ENCODE measurements around the gene MSI2.

MSI2 gene

GRCh38 chr17:57718878-57719277, 462.6 kb downstream of the MSI2 start:
- DNase-seq (ENCODE audit: low read depth in 2 of 2) = no peak

GRCh38 chr17:57720386-57721035, 464.2 kb downstream of the MSI2 start:
- DNase-seq (ENCODE audit: low read depth in 2 of 2) = no peak

GRCh38 chr17:57721967-57722703, 465.8 kb downstream of the MSI2 start:
- DNase-seq (ENCODE audit: low read depth in 2 of 2) = no peak

GRCh38 chr17:57722704-57723043, 466.4 kb downstream of the MSI2 start:
- DNase-seq (ENCODE audit: low read depth in 2 of 2) = no peak

GRCh38 chr17:57723427-57724025, 467.2 kb downstream of the MSI2 start:
- no peak for DNase-seq (ENCODE audit: low read depth in 2 of 2)

GRCh38 chr17:57724026-57724728, 467.9 kb downstream of the MSI2 start:
- no peak for DNase-seq (ENCODE audit: low read depth in 2 of 2)

GRCh38 chr17:57724729-57725125, 468.4 kb downstream of the MSI2 start:
- DNase-seq (ENCODE audit: low read depth in 2 of 2) = no peak

GRCh38 chr17:57726213-57726790, 470.0 kb downstream of the MSI2 start:
- DNase-seq (ENCODE audit: low read depth in 2 of 2) = no peak

GRCh38 chr17:57726838-57727237, 470.5 kb downstream of the MSI2 start:
- DNase-seq (ENCODE audit: low read depth in 2 of 2) = no peak

- DNase-seq (ENCODE audit: low read depth in 2 of 2) = no peak
These were observed 471.4 kb downstream of the MSI2 start for GRCh38 chr17:57727630-57728175.

GRCh38 chr17:57730026-57730701, 473.8 kb downstream of the MSI2 start:
- DNase-seq (ENCODE audit: low read depth in 2 of 2) = no peak

GRCh38 chr17:57732062-57732461, 475.7 kb downstream of the MSI2 start:
- no peak for DNase-seq (ENCODE audit: low read depth in 2 of 2)

- DNase-seq (ENCODE audit: low read depth in 2 of 2) = no peak
These were observed 476.8 kb downstream of the MSI2 start for GRCh38 chr17:57733085-57733484.
